HepG2 (cell line): ENCODE data around the gene GPATCH8. TPM values are rescaled to one million over a fixed set of nuclear protein-coding genes. Genes with fewer than 3 reads are reported as not detected.

Experiments
- ATF7-NPFF ChIP-seq: sonication (generic); formaldehyde crosslinking; IDR thresholded peaks from 2 replicates; pipeline ENCODE4 v1.8.1; 2023; ENCODE audit warnings: mild to moderate bottlenecking, low read depth, missing genetic modification reagents, moderate library complexity
- ELF1 ChIP-seq: sonication (generic); formaldehyde crosslinking; IDR thresholded peaks from 2 replicates; pipeline ENCODE4 v1.4.0; 2020; ENCODE audit warnings: missing genetic modification reagents
- ERF ChIP-seq: IDR thresholded peaks from 2 replicates; pipeline ENCODE4 v1.6.1; 2018; ENCODE audit warnings: missing biosample characterization, missing genetic modification reagents
- ESRRA ChIP-seq: sonication (generic); formaldehyde crosslinking; IDR thresholded peaks from 2 replicates; pipeline ENCODE4 v1.5.1; 2020; ENCODE audit warnings: mild to moderate bottlenecking, low read depth, missing genetic modification reagents
- ETV6 ChIP-seq: sonication (generic); formaldehyde crosslinking; conservative IDR thresholded peaks from 2 replicates; pipeline ENCODE4 v1.4.0; 2020; ENCODE audit warnings: missing genetic modification reagents
- FOXA3 ChIP-seq: IDR thresholded peaks from 2 replicates; pipeline ENCODE4 v1.6.1; 2016; ENCODE audit warnings: missing genetic modification reagents, missing compliant biosample characterization
- FOXC1 ChIP-seq: sonication (generic); formaldehyde crosslinking; IDR thresholded peaks from 2 replicates; pipeline ENCODE4 v1.8.0; 2022; ENCODE audit warnings: mild to moderate bottlenecking, missing genetic modification reagents, borderline replicate concordance
- IRX3 ChIP-seq: sonication (generic); formaldehyde crosslinking; IDR thresholded peaks from 2 replicates; pipeline ENCODE4 v1.8.1; 2023; ENCODE audit warnings: mild to moderate bottlenecking, low read depth, missing genetic modification reagents, borderline replicate concordance
- KAT7 ChIP-seq: IDR thresholded peaks from 2 replicates; pipeline ENCODE4 v1.6.1; 2018; ENCODE audit warnings: borderline replicate concordance, missing compliant biosample characterization
- KAT8 ChIP-seq: IDR thresholded peaks from 2 replicates; pipeline ENCODE4 v1.6.1; 2016; ENCODE audit warnings: missing genetic modification reagents, missing compliant biosample characterization
- KDM3A ChIP-seq: IDR thresholded peaks from 2 replicates; pipeline ENCODE4 v1.6.1; 2018; ENCODE audit warnings: low read depth, missing compliant biosample characterization
- KDM4B ChIP-seq: sonication (generic); formaldehyde crosslinking; IDR thresholded peaks from 2 replicates; pipeline ENCODE4 v1.4.0; 2020; ENCODE audit warnings: missing genetic modification reagents
- MXI1 ChIP-seq: IDR thresholded peaks from 3 replicates; pipeline ENCODE4 v1.6.1; 2012; ENCODE audit warnings: low read depth, low read length, inconsistent platforms, borderline replicate concordance
- PAF1 ChIP-seq: IDR thresholded peaks from 2 replicates; pipeline ENCODE4 v1.6.1; 2016; ENCODE audit warnings: missing genetic modification reagents, missing compliant biosample characterization
- PHF21A ChIP-seq: sonication (generic); formaldehyde crosslinking; IDR thresholded peaks from 2 replicates; pipeline ENCODE4 v1.5.0; 2020; ENCODE audit warnings: mild to moderate bottlenecking, missing genetic modification reagents
- RAD21 ChIP-seq: fragments of 450-650 bp; formaldehyde crosslinking; IDR thresholded peaks from 2 replicates; pipeline ENCODE4 v1.5.0; 2020; ENCODE audit warnings: mild to moderate bottlenecking
- SMAD9 ChIP-seq: sonication (generic); formaldehyde crosslinking; IDR thresholded peaks from 2 replicates; pipeline ENCODE4 v1.5.1; 2020; ENCODE audit warnings: mild to moderate bottlenecking, missing genetic modification reagents
- SMC3 ChIP-seq: IDR thresholded peaks from 2 replicates; pipeline ENCODE4 v1.6.1; 2011; ENCODE audit warnings: low read length, improper control_type of control experiment
- STAG1 ChIP-seq: sonication (generic); formaldehyde crosslinking; IDR thresholded peaks from 2 replicates; pipeline ENCODE4 v1.4.0; 2020; ENCODE audit warnings: missing genetic modification reagents
- ZFP1 ChIP-seq: IDR thresholded peaks from 2 replicates; pipeline ENCODE4 v1.6.1; 2016
- ZNF124 ChIP-seq: sonication (generic); formaldehyde crosslinking; IDR thresholded peaks from 2 replicates; pipeline ENCODE4 v1.4.0; 2020; ENCODE audit warnings: missing genetic modification reagents
- ZNF205 ChIP-seq: IDR thresholded peaks from 2 replicates; pipeline ENCODE4 v1.6.1; 2018; ENCODE audit warnings: missing biosample characterization, missing genetic modification reagents
- ZNF747 ChIP-seq: sonication (generic); formaldehyde crosslinking; IDR thresholded peaks from 2 replicates; pipeline ENCODE4 v1.8.1; 2023; ENCODE audit warnings: missing genetic modification reagents, mild to moderate bottlenecking, borderline replicate concordance
- polyA plus RNA-seq, 8 experiments: library from polyadenylated mRNA; depleted of rRNA in 3 of 8; stranded (reverse) in 7 of 8; unstranded in 1 of 8; fragments of >200 nt; fragmentation: Illumina TruSeq in 4 of 8; extraction: Trizol in 4 of 8; gene quantifications; 2 replicates each; pipeline versions ENCODE4 v1.2.1 to v1.2.3, GENCODE V29; 2011 to 2016; ENCODE audit warnings: low read depth in 4 of 8, missing spikeins in 1 of 8, mixed read lengths in 1 of 8; ENCODE audit not compliant: insufficient read depth in 1 of 8
- total RNA-seq, 5 experiments: library from RNA; depleted of rRNA; stranded (reverse); fragments of >200 nt; fragmentation: Illumina TruSeq; extraction: Trizol; gene quantifications; 2 replicates each; pipeline ENCODE4 v1.2.3, GENCODE V29; 2016; ENCODE audit warnings: low read depth in 1 of 5
- TF ChIP-seq, protein P1 (sequence below), 2 experiments: sonication (generic) in 1 of 2; formaldehyde crosslinking in 1 of 2; IDR thresholded peaks; 2 replicates each; pipeline versions ENCODE4 v1.5.1 to v1.6.1; 2011 to 2020; ENCODE audit warnings: borderline replicate concordance in 1 of 2, low read depth in 1 of 2, low read length in 1 of 2, mild to moderate bottlenecking in 1 of 2, missing genetic modification reagents in 1 of 2, moderate library complexity in 1 of 2
- TF ChIP-seq, protein P2 (sequence below): sonication (generic); formaldehyde crosslinking; IDR thresholded peaks from 2 replicates; pipeline ENCODE4 v1.4.0; 2020; ENCODE audit warnings: mild to moderate bottlenecking, missing genetic modification reagents
- TF ChIP-seq, protein P3 (sequence below): sonication (generic); formaldehyde crosslinking; IDR thresholded peaks from 2 replicates; pipeline ENCODE4 v1.5.1; 2020; ENCODE audit warnings: missing genetic modification reagents, mild to moderate bottlenecking, borderline replicate concordance

GPATCH8 gene
- total and polyA plus RNA-seq, 2 of the 13 experiments (the other 11 are each of a cell fraction or from before 2014, with no cell fraction given): 20.7 to 21.5 TPM

DNA sequence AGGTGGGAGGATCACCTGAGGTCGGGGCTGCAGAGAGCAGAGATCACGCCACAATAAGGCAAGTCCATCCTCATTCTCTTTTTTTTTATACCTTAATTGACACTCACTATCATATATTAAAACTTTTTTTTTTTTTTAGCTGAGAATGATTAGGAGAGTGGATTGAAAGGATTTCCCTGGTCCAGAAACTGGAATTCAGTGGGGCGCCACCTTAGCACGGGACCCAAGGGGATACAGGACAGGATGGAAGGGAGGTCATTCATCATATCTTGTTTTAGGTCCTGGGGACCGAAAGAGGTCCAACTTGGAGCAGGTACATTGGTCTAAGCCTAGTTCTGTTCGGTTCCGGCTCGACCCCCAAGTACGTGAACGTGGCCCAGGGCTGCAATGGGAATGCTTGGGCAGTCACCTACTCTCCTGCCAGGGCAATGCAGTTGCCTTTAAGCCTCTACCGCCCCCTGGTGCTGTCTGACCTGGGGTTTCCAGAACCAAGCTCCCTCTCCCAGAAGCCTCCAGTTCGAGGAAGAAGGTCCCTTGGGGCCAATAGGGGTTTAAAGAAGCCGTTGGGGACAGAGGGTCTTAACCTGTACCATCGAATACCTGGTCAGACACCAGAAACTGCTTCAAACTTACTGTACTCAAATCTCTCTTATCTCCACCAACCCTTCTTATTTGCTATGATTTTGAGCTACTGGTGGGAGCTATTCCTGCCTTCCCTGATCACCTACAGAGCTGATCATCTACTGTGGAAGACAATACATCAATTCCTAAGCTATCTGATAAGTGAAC is 19.9 kb upstream of the GPATCH8 start (continued):
- 0 out of 2 replicates have a peak, but pooled peaks have one; percentile 33 for TF ChIP-seq ZNF124 (CRISPR knock-in tag)
- TF ChIP-seq ZNF205 (CRISPR knock-in tag): peak; percentile 78; the same call in 1 of the 2 replicates
- TF ChIP-seq RAD21 (CRISPR knock-in tag): peak; percentile 95
- TF ChIP-seq, protein P1, sequence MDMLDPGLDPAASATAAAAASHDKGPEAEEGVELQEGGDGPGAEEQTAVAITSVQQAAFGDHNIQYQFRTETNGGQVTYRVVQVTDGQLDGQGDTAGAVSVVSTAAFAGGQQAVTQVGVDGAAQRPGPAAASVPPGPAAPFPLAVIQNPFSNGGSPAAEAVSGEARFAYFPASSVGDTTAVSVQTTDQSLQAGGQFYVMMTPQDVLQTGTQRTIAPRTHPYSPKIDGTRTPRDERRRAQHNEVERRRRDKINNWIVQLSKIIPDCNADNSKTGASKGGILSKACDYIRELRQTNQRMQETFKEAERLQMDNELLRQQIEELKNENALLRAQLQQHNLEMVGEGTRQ (IDR thresholded peaks at IDR 0.05; ENCODE audit: low read depth, low read length): no peak
- TF ChIP-seq, protein P1 (CRISPR knock-in tag; IDR thresholded peaks at IDR 0.05; ENCODE audit: borderline replicate concordance): no peak
- 0 out of 2 replicates have a peak, but pooled peaks have one; percentile 41 for TF ChIP-seq KAT7 (CRISPR knock-in tag)
- TF ChIP-seq SMC3: peak; percentile 96
- peak; percentile 41; the same call in 1 of the 2 replicates for TF ChIP-seq KDM3A (CRISPR knock-in tag)
- TF ChIP-seq MXI1: no peak
- TF ChIP-seq KDM4B: peak; percentile 67; the same call in 1 of the 2 replicates
- TF ChIP-seq KAT8: peak; percentile 83
- TF ChIP-seq SMAD9: no peak
- peak; percentile 40; the same call in 1 of the 2 replicates for TF ChIP-seq IRX3 (CRISPR knock-in tag)
- peak; percentile 60; the same call in 1 of the 2 replicates for TF ChIP-seq FOXC1
- no peak; the same call in 1 of the 2 replicates for TF ChIP-seq FOXA3 (CRISPR knock-in tag)
- peak; percentile 47; the same call in 1 of the 2 replicates for TF ChIP-seq ZNF747
- no peak for TF ChIP-seq ATF7-NPFF (CRISPR knock-in tag)
- peak; percentile 53; the same call in 1 of the 2 replicates for TF ChIP-seq PHF21A (CRISPR knock-in tag)
- TF ChIP-seq, protein P2, sequence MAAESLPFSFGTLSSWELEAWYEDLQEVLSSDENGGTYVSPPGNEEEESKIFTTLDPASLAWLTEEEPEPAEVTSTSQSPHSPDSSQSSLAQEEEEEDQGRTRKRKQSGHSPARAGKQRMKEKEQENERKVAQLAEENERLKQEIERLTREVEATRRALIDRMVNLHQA (CRISPR knock-in tag): no peak
- TF ChIP-seq, protein P3, sequence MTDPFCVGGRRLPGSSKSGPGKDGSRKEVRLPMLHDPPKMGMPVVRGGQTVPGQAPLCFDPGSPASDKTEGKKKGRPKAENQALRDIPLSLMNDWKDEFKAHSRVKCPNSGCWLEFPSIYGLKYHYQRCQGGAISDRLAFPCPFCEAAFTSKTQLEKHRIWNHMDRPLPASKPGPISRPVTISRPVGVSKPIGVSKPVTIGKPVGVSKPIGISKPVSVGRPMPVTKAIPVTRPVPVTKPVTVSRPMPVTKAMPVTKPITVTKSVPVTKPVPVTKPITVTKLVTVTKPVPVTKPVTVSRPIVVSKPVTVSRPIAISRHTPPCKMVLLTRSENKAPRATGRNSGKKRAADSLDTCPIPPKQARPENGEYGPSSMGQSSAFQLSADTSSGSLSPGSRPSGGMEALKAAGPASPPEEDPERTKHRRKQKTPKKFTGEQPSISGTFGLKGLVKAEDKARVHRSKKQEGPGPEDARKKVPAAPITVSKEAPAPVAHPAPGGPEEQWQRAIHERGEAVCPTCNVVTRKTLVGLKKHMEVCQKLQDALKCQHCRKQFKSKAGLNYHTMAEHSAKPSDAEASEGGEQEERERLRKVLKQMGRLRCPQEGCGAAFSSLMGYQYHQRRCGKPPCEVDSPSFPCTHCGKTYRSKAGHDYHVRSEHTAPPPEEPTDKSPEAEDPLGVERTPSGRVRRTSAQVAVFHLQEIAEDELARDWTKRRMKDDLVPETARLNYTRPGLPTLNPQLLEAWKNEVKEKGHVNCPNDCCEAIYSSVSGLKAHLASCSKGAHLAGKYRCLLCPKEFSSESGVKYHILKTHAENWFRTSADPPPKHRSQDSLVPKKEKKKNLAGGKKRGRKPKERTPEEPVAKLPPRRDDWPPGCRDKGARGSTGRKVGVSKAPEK (CRISPR knock-in tag): peak; percentile 37; the same call in 1 of the 2 replicates
- no peak for TF ChIP-seq PAF1 (CRISPR knock-in tag)
- 0 out of 2 replicates have a peak, but pooled peaks have one; percentile 42 for TF ChIP-seq ESRRA (CRISPR knock-in tag)
- no peak for TF ChIP-seq ETV6 (CRISPR knock-in tag)
- peak; percentile 72 for TF ChIP-seq ELF1 (CRISPR knock-in tag)
- peak; percentile 24; the same call in 1 of the 2 replicates for TF ChIP-seq ZFP1 (CRISPR knock-in tag)
- peak; percentile 80; the same call in 1 of the 2 replicates for TF ChIP-seq ERF (CRISPR knock-in tag)
- peak; percentile 97 for TF ChIP-seq STAG1
